Neural cell (in vitro differentiated cells): ENCODE measurements around the gene CBX2. TPM values are rescaled to one million over a fixed set of nuclear protein-coding genes. Genes with fewer than 3 reads are reported as not detected.

Experiments used
- H2AFZ ChIP-seq: fragments of 200-600, 300-800 bp; sonication (generic), shearing (Covaris generic); 2 replicates; pipeline ENCODE4 v1.6.0; 2014; ENCODE audit warnings: low read depth, mild to moderate bottlenecking, antibody characterized with exemption, low read length, moderate library complexity
- H3F3A ChIP-seq: fragments of 200-600 bp; shearing (Covaris generic); 2 replicates; pipeline ENCODE4 v1.6.1; 2016; ENCODE audit warnings: mild to moderate bottlenecking, moderate library complexity, mixed read lengths, antibody characterized with exemption, low read length; ENCODE audit not compliant: insufficient read depth, poor library complexity, severe bottlenecking
- H3K27ac ChIP-seq: fragments of 200-600, 300-800 bp; sonication (generic), shearing (Covaris generic); 2 replicates; pipeline ENCODE4 v1.5.1; 2014; ENCODE audit warnings: mild to moderate bottlenecking, low read length, moderate library complexity
- H3K27me3 ChIP-seq: fragments of 300-800, 200-600 bp; sonication (generic), shearing (Covaris generic); 2 replicates; pipeline ENCODE4 v1.6.0; 2014; ENCODE audit warnings: mild to moderate bottlenecking, low read depth, low read length, moderate library complexity; ENCODE audit not compliant: insufficient read depth
- H3K36me3 ChIP-seq: fragments of 300-800, 200-600 bp; sonication (generic), shearing (Covaris generic); 2 replicates; pipeline ENCODE4 v1.5.1; 2014; ENCODE audit warnings: mild to moderate bottlenecking, antibody characterized with exemption, low read length, moderate library complexity; ENCODE audit not compliant: insufficient read depth
- H3K4me2 ChIP-seq: fragments of 300-800, 200-600 bp; sonication (generic), shearing (Covaris generic); 2 replicates; pipeline ENCODE4 v1.6.0; 2014; ENCODE audit warnings: mild to moderate bottlenecking, low read length
- H3K4me3 ChIP-seq: fragments of 300-800, 200-600 bp; sonication (generic), shearing (Covaris generic); 2 replicates; pipeline ENCODE4 v1.5.1; 2014; ENCODE audit warnings: mild to moderate bottlenecking, low read length, moderate library complexity
- H3K79me2 ChIP-seq: fragments of 200-600 bp; shearing (Covaris generic); replicated peaks from 2 replicates; pipeline ENCODE4 v1.6.0; 2014; ENCODE audit warnings: mild to moderate bottlenecking, low read length, moderate library complexity; ENCODE audit not compliant: insufficient read depth
- H3K9ac ChIP-seq: fragments of 300-800, 200-600 bp; sonication (generic), shearing (Covaris generic); 2 replicates; pipeline ENCODE4 v1.6.1; 2016; ENCODE audit warnings: mild to moderate bottlenecking, low read length, mixed read lengths
- H3K9me2 ChIP-seq: fragments of 200-600 bp; shearing (Covaris generic); 2 replicates; pipeline ENCODE4 v1.6.1; 2016; ENCODE audit warnings: mild to moderate bottlenecking, low read length, mixed read lengths; ENCODE audit not compliant: insufficient read depth
- H3K9me3 ChIP-seq: fragments of 200-600, 300-800 bp; sonication (generic), shearing (Covaris generic); 2 replicates; pipeline ENCODE4 v1.6.1; 2016; ENCODE audit warnings: mild to moderate bottlenecking, mixed run types, low read length, moderate library complexity, mixed read lengths
- H4K20me1 ChIP-seq: fragments of 200-600 bp; shearing (Covaris generic); 2 replicates; pipeline ENCODE4 v1.6.1; 2016; ENCODE audit warnings: mild to moderate bottlenecking, mixed run types; ENCODE audit not compliant: insufficient read depth
- EP300 ChIP-seq: fragments of 450-650 bp; conservative IDR thresholded peaks from 2 replicates; pipeline ENCODE4 v1.6.1; 2014; ENCODE audit warnings: antibody characterized with exemption, mild to moderate bottlenecking, moderate library complexity; ENCODE audit not compliant: poor library complexity, severe bottlenecking
- EZH2 ChIP-seq: fragments of 200-600, 300-800 bp; shearing (Covaris generic), sonication (generic); IDR thresholded peaks from 2 replicates; pipeline ENCODE4 v1.6.1; 2014; ENCODE audit warnings: antibody characterized with exemption, low read length, borderline replicate concordance, mild to moderate bottlenecking; ENCODE audit not compliant: insufficient read depth, poor library complexity, severe bottlenecking
- MXI1 ChIP-seq: fragments of 450-650 bp; conservative IDR thresholded peaks from 2 replicates; pipeline ENCODE4 v1.6.1; 2014; ENCODE audit warnings: antibody characterized with exemption, mild to moderate bottlenecking; ENCODE audit not compliant: poor library complexity, severe bottlenecking
- POLR2AphosphoS5 ChIP-seq: IDR thresholded peaks from 2 replicates; pipeline ENCODE4 v1.6.1; 2012
- RAD21 ChIP-seq: fragments of 450-650 bp; conservative IDR thresholded peaks from 2 replicates; pipeline ENCODE4 v1.6.1; 2014; ENCODE audit warnings: antibody characterized with exemption, mild to moderate bottlenecking, moderate library complexity
- SMC3 ChIP-seq: fragments of 450-650 bp; conservative IDR thresholded peaks from 2 replicates; pipeline ENCODE4 v1.6.1; 2014; ENCODE audit warnings: antibody characterized with exemption, mild to moderate bottlenecking, moderate library complexity; ENCODE audit not compliant: poor library complexity
- TAF1 ChIP-seq: IDR thresholded peaks from 2 replicates; pipeline ENCODE4 v1.6.1; 2012; ENCODE audit warnings: low read depth
- polyA plus RNA-seq: library from polyadenylated mRNA; depleted of rRNA; stranded (reverse); fragments of >200 nt; gene quantifications from 2 replicates; pipeline ENCODE4 v1.2.3, GENCODE V29; 2014
- TF ChIP-seq, protein P1 (sequence below): fragments of 450-650 bp; IDR thresholded peaks from 2 replicates; pipeline ENCODE4 v1.5.1; 2014; ENCODE audit warnings: antibody characterized with exemption, mild to moderate bottlenecking, moderate library complexity; ENCODE audit not compliant: poor library complexity, severe bottlenecking
- TF ChIP-seq, protein P2 (sequence below): IDR thresholded peaks from 2 replicates; pipeline ENCODE4 v1.6.1; 2012; ENCODE audit warnings: borderline replicate concordance

CBX2 gene
- polyA plus RNA-seq, 1 donor from 2014 or later, result 16.9 TPM

DNA sequence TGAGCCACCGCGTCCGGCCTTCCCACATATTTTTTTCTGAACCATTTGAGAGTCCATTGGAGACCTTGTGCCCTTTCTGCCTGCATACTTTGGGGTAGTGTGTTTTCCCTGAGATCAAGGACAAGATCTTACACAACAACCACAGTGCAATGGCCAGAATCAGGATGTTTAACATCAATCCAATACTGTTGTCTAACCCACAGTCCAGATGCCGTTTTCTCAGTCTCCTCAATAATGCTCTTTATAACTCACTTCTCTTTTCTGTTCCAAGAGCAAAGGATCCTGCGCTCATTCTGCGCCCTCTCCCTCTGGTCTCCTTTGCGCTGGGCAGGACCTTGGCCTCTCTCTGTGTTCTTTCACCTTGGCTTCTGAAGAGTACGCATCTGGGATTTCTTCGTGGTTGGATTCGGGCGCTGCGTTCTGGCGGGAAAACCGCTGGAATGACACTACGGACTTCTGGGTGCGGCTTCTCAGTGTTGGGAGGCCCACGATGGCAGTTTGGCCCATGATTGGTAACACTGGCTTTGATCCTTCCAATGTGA lies 44.7 kb downstream of the CBX2 start:
- Histone ChIP-seq H3K9me2 (no peaks in the 10 kb centered on the region), H3K4me3 (no peak overlapping the region), H4K20me1 (no peaks in the 10 kb centered on the region), H3K36me3 (no peaks in the 10 kb centered on the region), H3K4me2 (no peak overlapping the region), H3K9ac (no peak overlapping the region), H3K79me2 (no peaks in the 10 kb centered on the region), H2AFZ (no peak overlapping the region), H3K27me3 (peaks cover 2% of the 10 kb centered on the region), H3K27ac (no peak overlapping the region), H3K9me3 (no peaks in the 10 kb centered on the region), H3F3A (no peaks in the 10 kb centered on the region)
- no peak for TF ChIP-seq TAF1
- TF ChIP-seq EZH2, result no peak
- no peak for TF ChIP-seq POLR2AphosphoS5

DNA sequence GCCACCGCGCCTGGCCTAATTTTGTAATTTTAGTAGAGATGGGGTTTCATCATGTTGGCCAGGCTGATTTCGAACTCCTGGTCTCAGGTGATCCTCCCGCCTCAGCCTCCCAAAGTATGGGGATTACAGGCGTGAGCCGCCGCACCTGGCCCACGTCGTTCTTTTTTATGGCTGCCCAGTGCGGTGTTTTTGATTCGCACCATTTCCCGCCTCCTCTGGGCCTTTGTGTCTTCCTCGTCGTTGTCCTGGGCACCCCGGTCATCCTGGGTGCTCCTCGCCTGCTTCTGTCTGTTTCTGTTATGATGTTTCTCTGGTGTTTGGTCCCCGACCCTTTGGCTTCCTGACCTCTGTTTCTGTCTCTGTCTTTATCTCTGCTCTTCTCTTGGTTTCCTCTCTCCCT lies 46.3 kb downstream of the CBX2 start:
- no peaks in the 10 kb centered on the region for H3K9me2 ChIP-seq
- no peak overlapping the region for H3K4me3 ChIP-seq
- H3K9ac ChIP-seq, result no peak overlapping the region
- H3F3A ChIP-seq, result no peaks in the 10 kb centered on the region
- H3K9me3 ChIP-seq, result no peaks in the 10 kb centered on the region
- H3K27ac ChIP-seq, result no peak overlapping the region
- H3K36me3 ChIP-seq, result no peaks in the 10 kb centered on the region
- H3K79me2 ChIP-seq, result no peaks in the 10 kb centered on the region
- H3K27me3 ChIP-seq, result no peaks in the 10 kb centered on the region
- H2AFZ ChIP-seq, result no peak overlapping the region
- H4K20me1 ChIP-seq, result no peaks in the 10 kb centered on the region
- TF ChIP-seq SMC3, result no peak
- TF ChIP-seq, protein P1, sequence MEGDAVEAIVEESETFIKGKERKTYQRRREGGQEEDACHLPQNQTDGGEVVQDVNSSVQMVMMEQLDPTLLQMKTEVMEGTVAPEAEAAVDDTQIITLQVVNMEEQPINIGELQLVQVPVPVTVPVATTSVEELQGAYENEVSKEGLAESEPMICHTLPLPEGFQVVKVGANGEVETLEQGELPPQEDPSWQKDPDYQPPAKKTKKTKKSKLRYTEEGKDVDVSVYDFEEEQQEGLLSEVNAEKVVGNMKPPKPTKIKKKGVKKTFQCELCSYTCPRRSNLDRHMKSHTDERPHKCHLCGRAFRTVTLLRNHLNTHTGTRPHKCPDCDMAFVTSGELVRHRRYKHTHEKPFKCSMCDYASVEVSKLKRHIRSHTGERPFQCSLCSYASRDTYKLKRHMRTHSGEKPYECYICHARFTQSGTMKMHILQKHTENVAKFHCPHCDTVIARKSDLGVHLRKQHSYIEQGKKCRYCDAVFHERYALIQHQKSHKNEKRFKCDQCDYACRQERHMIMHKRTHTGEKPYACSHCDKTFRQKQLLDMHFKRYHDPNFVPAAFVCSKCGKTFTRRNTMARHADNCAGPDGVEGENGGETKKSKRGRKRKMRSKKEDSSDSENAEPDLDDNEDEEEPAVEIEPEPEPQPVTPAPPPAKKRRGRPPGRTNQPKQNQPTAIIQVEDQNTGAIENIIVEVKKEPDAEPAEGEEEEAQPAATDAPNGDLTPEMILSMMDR, result no peak
- H3K4me2 ChIP-seq, result no peak overlapping the region

DNA sequence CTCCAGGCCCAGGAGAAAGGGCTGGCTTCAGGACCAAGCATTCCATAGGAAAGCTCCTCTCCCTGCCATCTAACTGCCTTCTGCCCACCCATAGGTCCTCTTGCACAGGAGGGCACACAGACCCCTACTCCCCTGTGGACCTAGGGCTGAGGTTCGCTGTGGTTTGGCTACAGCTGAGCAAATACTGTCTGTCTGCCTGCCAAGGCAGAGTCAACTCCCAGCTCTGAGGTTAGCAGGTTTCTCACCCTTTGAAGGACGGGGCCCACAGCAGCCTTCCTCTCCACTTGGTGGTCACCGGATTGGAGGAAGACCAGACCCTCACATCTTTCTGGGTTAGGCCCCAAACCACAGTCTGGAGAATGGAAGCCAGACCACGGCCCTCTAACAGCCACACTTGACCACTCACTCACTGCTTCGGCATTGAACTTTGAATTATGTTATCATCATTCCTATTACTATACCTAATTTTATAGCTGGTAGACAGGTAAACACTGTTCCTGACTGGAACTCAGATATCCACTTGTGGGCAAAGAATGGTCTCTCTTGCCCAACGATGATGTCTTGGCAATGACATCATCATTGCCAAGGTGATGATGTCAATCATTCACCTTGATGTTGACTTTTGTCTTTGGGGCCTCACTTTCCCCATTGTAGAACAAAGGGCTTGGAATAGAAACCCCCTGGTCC lies 47.1 kb downstream of the CBX2 start:
- no peaks in the 10 kb centered on the region for H3K27me3 ChIP-seq

More for the DNA sequence above, 47.1 kb downstream of the CBX2 start:
- H3K27ac ChIP-seq, result no peak overlapping the region
- no peaks in the 10 kb centered on the region for H3K36me3 ChIP-seq
- no peaks in the 10 kb centered on the region for H4K20me1 ChIP-seq
- no peaks in the 10 kb centered on the region for H3K9me3 ChIP-seq
- no peak overlapping the region for H3K4me2 ChIP-seq
- H3K9ac ChIP-seq, result no peak overlapping the region
- H2AFZ ChIP-seq, result no peak overlapping the region
- no peak overlapping the region for H3K4me3 ChIP-seq
- no peaks in the 10 kb centered on the region for H3K9me2 ChIP-seq
- no peaks in the 10 kb centered on the region for H3F3A ChIP-seq
- no peaks in the 10 kb centered on the region for H3K79me2 ChIP-seq
- TF ChIP-seq RAD21 (no peak), MXI1 (no peak), EZH2 (no peak), TAF1 (no peak), EP300 (no peak)
- TF ChIP-seq, protein P2, sequence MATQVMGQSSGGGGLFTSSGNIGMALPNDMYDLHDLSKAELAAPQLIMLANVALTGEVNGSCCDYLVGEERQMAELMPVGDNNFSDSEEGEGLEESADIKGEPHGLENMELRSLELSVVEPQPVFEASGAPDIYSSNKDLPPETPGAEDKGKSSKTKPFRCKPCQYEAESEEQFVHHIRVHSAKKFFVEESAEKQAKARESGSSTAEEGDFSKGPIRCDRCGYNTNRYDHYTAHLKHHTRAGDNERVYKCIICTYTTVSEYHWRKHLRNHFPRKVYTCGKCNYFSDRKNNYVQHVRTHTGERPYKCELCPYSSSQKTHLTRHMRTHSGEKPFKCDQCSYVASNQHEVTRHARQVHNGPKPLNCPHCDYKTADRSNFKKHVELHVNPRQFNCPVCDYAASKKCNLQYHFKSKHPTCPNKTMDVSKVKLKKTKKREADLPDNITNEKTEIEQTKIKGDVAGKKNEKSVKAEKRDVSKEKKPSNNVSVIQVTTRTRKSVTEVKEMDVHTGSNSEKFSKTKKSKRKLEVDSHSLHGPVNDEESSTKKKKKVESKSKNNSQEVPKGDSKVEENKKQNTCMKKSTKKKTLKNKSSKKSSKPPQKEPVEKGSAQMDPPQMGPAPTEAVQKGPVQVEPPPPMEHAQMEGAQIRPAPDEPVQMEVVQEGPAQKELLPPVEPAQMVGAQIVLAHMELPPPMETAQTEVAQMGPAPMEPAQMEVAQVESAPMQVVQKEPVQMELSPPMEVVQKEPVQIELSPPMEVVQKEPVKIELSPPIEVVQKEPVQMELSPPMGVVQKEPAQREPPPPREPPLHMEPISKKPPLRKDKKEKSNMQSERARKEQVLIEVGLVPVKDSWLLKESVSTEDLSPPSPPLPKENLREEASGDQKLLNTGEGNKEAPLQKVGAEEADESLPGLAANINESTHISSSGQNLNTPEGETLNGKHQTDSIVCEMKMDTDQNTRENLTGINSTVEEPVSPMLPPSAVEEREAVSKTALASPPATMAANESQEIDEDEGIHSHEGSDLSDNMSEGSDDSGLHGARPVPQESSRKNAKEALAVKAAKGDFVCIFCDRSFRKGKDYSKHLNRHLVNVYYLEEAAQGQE, result no peak
